Keratinocyte (primary cell): ENCODE data around the gene UBE2D2. TPM values are rescaled to one million over a fixed set of nuclear protein-coding genes. Genes with fewer than 3 reads are reported as not detected.

Experiments
- DNase-seq: peaks from one replicate; pipeline ENCODE4 v3.0.0-alpha.2; 2011; ENCODE audit warnings: low read depth, missing footprints, low spot score
- FAIRE-seq: peaks from 2 replicates; lab custom pipeline; 2011; peaks lifted over from hg19 to GRCh38; lab: Jason Lieb, UNC
- H2AFZ ChIP-seq: 2 replicates; pipeline ENCODE4 v1.6.0; 2012; ENCODE audit warnings: low read length, control low read depth, inconsistent platforms; ENCODE audit not compliant: control insufficient read depth
- H3K27ac ChIP-seq: 2 replicates; pipeline ENCODE4 v1.5.1; 2011; ENCODE audit warnings: low read length; ENCODE audit not compliant: control insufficient read depth, insufficient read depth
- H3K27me3 ChIP-seq: 3 replicates; pipeline ENCODE4 v1.6.0; 2011; ENCODE audit warnings: low read length; ENCODE audit not compliant: control insufficient read depth, insufficient read depth; ENCODE audit errors: extremely low read depth
- H3K36me3 ChIP-seq, 2 experiments: 2 replicates in 1 of 2; 3 replicates in 1 of 2; pipeline ENCODE4 v1.5.1; 2011; ENCODE audit warnings: low read length in 2 of 2, mild to moderate bottlenecking in 1 of 2; ENCODE audit not compliant: control insufficient read depth in 2 of 2, insufficient read depth in 2 of 2; ENCODE audit errors: extremely low read depth in 1 of 2
- H3K4me1 ChIP-seq: 3 replicates; pipeline ENCODE4 v1.5.1; 2011; ENCODE audit warnings: low read length; ENCODE audit not compliant: control insufficient read depth, insufficient read depth; ENCODE audit errors: extremely low read depth
- H3K4me2 ChIP-seq: 3 replicates; pipeline ENCODE4 v1.6.0; 2011; ENCODE audit warnings: low read depth, low read length; ENCODE audit not compliant: control insufficient read depth, insufficient read depth; ENCODE audit errors: extremely low read depth
- H3K4me3 ChIP-seq, 3 experiments: fragments of 200-600 bp in 1 of 3; sonication (generic) in 1 of 3; 2 replicates in 2 of 3; 3 replicates in 1 of 3; pipeline ENCODE4 v1.5.1; 2011 to 2016; ENCODE audit warnings: low read length in 3 of 3, mild to moderate bottlenecking in 3 of 3, control low read depth in 2 of 3, inconsistent platforms in 1 of 3, low read depth in 1 of 3, mixed read lengths in 1 of 3, mixed run types in 1 of 3, moderate library complexity in 1 of 3; ENCODE audit not compliant: control insufficient read depth in 2 of 3, insufficient read depth in 2 of 3; ENCODE audit errors: extremely low read depth in 1 of 3
- H3K79me2 ChIP-seq: 2 replicates; pipeline ENCODE4 v1.6.0; 2012; ENCODE audit warnings: low read length; ENCODE audit not compliant: control insufficient read depth, insufficient read depth
- H3K9ac ChIP-seq: 3 replicates; pipeline ENCODE4 v1.6.0; 2011; ENCODE audit warnings: low read length; ENCODE audit not compliant: control insufficient read depth, insufficient read depth; ENCODE audit errors: extremely low read depth
- H3K9me1 ChIP-seq: 3 replicates; pipeline ENCODE4 v1.6.0; 2011; ENCODE audit warnings: low read length; ENCODE audit not compliant: control insufficient read depth, insufficient read depth; ENCODE audit errors: extremely low read depth
- H3K9me3 ChIP-seq: 2 replicates; pipeline ENCODE4 v1.5.1; 2012; ENCODE audit warnings: low read depth, low read length; ENCODE audit not compliant: control insufficient read depth
- H4K20me1 ChIP-seq: 3 replicates; pipeline ENCODE4 v1.6.0; 2011; ENCODE audit warnings: low read length; ENCODE audit not compliant: control insufficient read depth, insufficient read depth; ENCODE audit errors: extremely low read depth
- CTCF ChIP-seq, 3 experiments: IDR thresholded peaks in 1 of 3; conservative IDR thresholded peaks in 1 of 3; optimal IDR thresholded peaks in 1 of 3; 2 replicates in 2 of 3; 3 replicates in 1 of 3; pipeline versions ENCODE3 to v1.5.1; 2011; ENCODE audit warnings: low read length in 3 of 3, mild to moderate bottlenecking in 3 of 3, moderate library complexity in 2 of 3, control low read depth in 1 of 3, inconsistent platforms in 1 of 3; ENCODE audit not compliant: insufficient read depth in 2 of 3; ENCODE audit errors: extremely low read depth in 1 of 3
- EZH2 ChIP-seq: IDR thresholded peaks from one replicate; pipeline ENCODE4 v1.6.1; 2012; ENCODE audit warnings: inconsistent platforms, mild to moderate bottlenecking, low read length, moderate library complexity
- dilution Hi-C: fragments of 300-500 bp; cut with MboI; formaldehyde crosslinking; loops from one replicate; pipeline ENCODE4 v1.7.0; 2020; ENCODE audit warnings: low sequenced_read_pairs; ENCODE audit not compliant: extremely low pct_ligation_motif_present
- polyA plus RNA-seq, 5 experiments: library from polyadenylated mRNA; depleted of rRNA in 3 of 5; stranded (reverse) in 3 of 5; stranded (forward) in 1 of 5; unstranded in 1 of 5; fragments of >200 nt; gene quantifications; 1 replicate in 1 of 5; 2 replicates in 3 of 5; 3 replicates in 1 of 5; pipeline versions ENCODE4 v1.2.1 to v1.2.3, GENCODE V29; 2011 to 2012; ENCODE audit warnings: missing spikeins in 2 of 5, low read depth in 1 of 5, low replicate concordance in 1 of 5

The UBE2D2 gene
- polyA plus RNA-seq, 1 donor (not counting 4 experiments of a cell fraction or from before 2014, with no cell fraction given): 127 TPM

- DNase-seq (no peak), FAIRE-seq (no peak)
- Histone ChIP-seq H3K9me3 (no peaks in the 10 kb centered on the region), H3K27me3 (no peaks in the 10 kb centered on the region), H2AFZ (no peak overlapping the region), H3K9me1 (no peaks in the 10 kb centered on the region), H3K79me2 (no peaks in the 10 kb centered on the region), H3K4me2 (no peak overlapping the region), H4K20me1 (no peaks in the 10 kb centered on the region), H3K4me3 (no peak overlapping the region), H3K4me1 (peaks cover 18% of the 10 kb centered on the region), H3K27ac (no peak overlapping the region), H3K36me3 (no peaks in the 10 kb centered on the region), H3K9ac (no peak overlapping the region)
- dilution Hi-C loops: no loop called here
- TF ChIP-seq EZH2 (no peak), CTCF (optimal IDR thresholded peaks at IDR 0.05 in 1 of 3, IDR thresholded peaks at IDR 0.05 in 1 of 3, conservative IDR thresholded peaks at IDR 0.05 in 1 of 3; ENCODE audit: extremely low read depth in 1 of 3, insufficient read depth in 2 of 3, low read length in 3 of 3) (no peak)
These were observed 108.7 kb downstream of the UBE2D2 start for GRCh38 chr5:139669662-139670368.

GRCh38 chr5:139670369-139671095 is 109.4 kb downstream of the UBE2D2 start:
- DNase-seq (no peak), FAIRE-seq (no peak)
- Histone ChIP-seq H3K4me2 (no peak overlapping the region), H3K9ac (no peak overlapping the region), H3K4me3 (no peak overlapping the region), H3K4me1 (peaks cover 18% of the 10 kb centered on the region), H3K9me3 (no peaks in the 10 kb centered on the region), H3K27ac (no peak overlapping the region), H3K79me2 (no peaks in the 10 kb centered on the region), H2AFZ (no peak overlapping the region), H3K27me3 (no peaks in the 10 kb centered on the region), H3K9me1 (no peaks in the 10 kb centered on the region), H3K36me3 (no peaks in the 10 kb centered on the region), H4K20me1 (no peaks in the 10 kb centered on the region)
- dilution Hi-C loops: no loop called here
- TF ChIP-seq CTCF (optimal IDR thresholded peaks at IDR 0.05 in 1 of 3, IDR thresholded peaks at IDR 0.05 in 1 of 3, conservative IDR thresholded peaks at IDR 0.05 in 1 of 3; ENCODE audit: extremely low read depth in 1 of 3, insufficient read depth in 2 of 3, low read length in 3 of 3) (peak in 1 of 3 experiments; percentile 39), EZH2 (no peak)
